K562 (cell line): ENCODE measurements around the gene SCAMP2. TPM values are rescaled to one million over a fixed set of nuclear protein-coding genes. Genes with fewer than 3 reads are reported as not detected.

ENCODE experiments used
- CBX1 ChIP-seq: sonication (generic); IDR thresholded peaks from 2 replicates; pipeline ENCODE4 v1.6.1; 2016; ENCODE audit warnings: antibody characterized with exemption, low read depth, mild to moderate bottlenecking
- ETV1 ChIP-seq: fragments of 450-650 bp; conservative IDR thresholded peaks from 2 replicates; pipeline ENCODE4 v1.6.1; 2016; ENCODE audit warnings: missing genetic modification characterization, control low read depth, low read depth, missing compliant biosample characterization
- GABPB2 ChIP-seq: fragments of 250-450 bp; sonication (Bioruptor Pico); conservative IDR thresholded peaks from 2 replicates; pipeline ENCODE4 v1.5.1; 2021; ENCODE audit warnings: mild to moderate bottlenecking
- KAT2B ChIP-seq: IDR thresholded peaks from one replicate; pipeline ENCODE4 v1.6.1; 2012; ENCODE audit warnings: low read depth, mild to moderate bottlenecking, control low read depth, inconsistent platforms, low read length, moderate library complexity
- PRPF4 ChIP-seq: fragments of 200-400 bp; formaldehyde crosslinking; IDR thresholded peaks from one replicate; pipeline ENCODE4 v1.6.1; 2017; ENCODE audit warnings: low read length, low read depth, mild to moderate bottlenecking; ENCODE audit not compliant: insufficient read depth, poor library complexity, severe bottlenecking
- PYGO2 ChIP-seq: fragments of 450-650 bp; IDR thresholded peaks from 2 replicates; pipeline ENCODE4 v1.6.1; 2016; ENCODE audit warnings: mild to moderate bottlenecking, missing genetic modification characterization, moderate library complexity, missing compliant biosample characterization
- ZBTB1 ChIP-seq: sonication (generic); formaldehyde crosslinking; IDR thresholded peaks from 2 replicates; pipeline ENCODE4 v1.8.1; 2023; ENCODE audit warnings: missing genetic modification reagents, low read depth, mild to moderate bottlenecking, borderline replicate concordance
- ZBTB17 ChIP-seq: fragments of 450-650 bp; formaldehyde crosslinking; IDR thresholded peaks from 2 replicates; pipeline ENCODE4 v1.4.0; 2020; ENCODE audit warnings: mild to moderate bottlenecking
- ZBTB43 ChIP-seq: sonication (generic); formaldehyde crosslinking; IDR thresholded peaks from 2 replicates; pipeline ENCODE4 v1.8.0; 2023; ENCODE audit warnings: mild to moderate bottlenecking, missing genetic modification reagents
- ZNF239 ChIP-seq: fragments of 250-450 bp; sonication (Bioruptor Pico); IDR thresholded peaks from 2 replicates; pipeline ENCODE4 v1.4.0; 2020; ENCODE audit warnings: mild to moderate bottlenecking
- ZNF780A ChIP-seq: fragments of 250-450 bp; sonication (Bioruptor Pico); IDR thresholded peaks from 2 replicates; pipeline ENCODE4 v1.5.0; 2021; ENCODE audit warnings: mild to moderate bottlenecking
- polyA plus RNA-seq, 8 experiments: library from polyadenylated mRNA; depleted of rRNA in 4 of 8; stranded (reverse) in 5 of 8; unstranded in 3 of 8; fragments of >200 nt; fragmentation: Nextera tagmentation in 2 of 8; fragmentation: Illumina TruSeq in 1 of 8; extraction: Ambion mirVana in 2 of 8; extraction: Trizol in 1 of 8; gene quantifications; 2 replicates each; pipeline versions ENCODE4 v1.2.1 to v1.2.3, GENCODE V29; 2011 to 2014; ENCODE audit warnings: inconsistent platforms in 1 of 8, missing spikeins in 1 of 8
- total RNA-seq, 7 experiments: library from RNA; depleted of rRNA in 6 of 7; stranded (reverse); fragments of >200 nt in 6 of 7; fragmentation: Illumina TruSeq in 2 of 7; extraction: Trizol in 2 of 7; gene quantifications; 2 replicates each; pipeline versions ENCODE4 v1.2.1 to v1.2.3, GENCODE V29; 2011 to 2021; ENCODE audit warnings: low replicate concordance in 1 of 7
- TF ChIP-seq, protein P1 (sequence below): fragments of 450-650 bp; IDR thresholded peaks from 2 replicates; pipeline ENCODE4 v1.6.1; 2016; ENCODE audit warnings: mild to moderate bottlenecking, moderate library complexity

The SCAMP2 gene
- total and polyA plus RNA-seq, 9 of the 15 experiments (the other 6 are each of a cell fraction or from before 2014, with no cell fraction given): 5.9 to 61.1 (median 20.1) TPM

- TF ChIP-seq GABPB2 (CRISPR knock-in tag) (no peak), PYGO2 (no peak), PRPF4 (no peak), ETV1 (peak; percentile 49), ZNF239 (CRISPR knock-in tag) (no peak; the same call in 1 of the 2 replicates), ZBTB17 (no peak), ZBTB1 (no peak), ZBTB43 (CRISPR knock-in tag) (no peak), CBX1 (0 out of 2 replicates have a peak, but pooled peaks have one; percentile 13), KAT2B (no peak), ZNF780A (CRISPR knock-in tag) (no peak)
- TF ChIP-seq, protein P1, sequence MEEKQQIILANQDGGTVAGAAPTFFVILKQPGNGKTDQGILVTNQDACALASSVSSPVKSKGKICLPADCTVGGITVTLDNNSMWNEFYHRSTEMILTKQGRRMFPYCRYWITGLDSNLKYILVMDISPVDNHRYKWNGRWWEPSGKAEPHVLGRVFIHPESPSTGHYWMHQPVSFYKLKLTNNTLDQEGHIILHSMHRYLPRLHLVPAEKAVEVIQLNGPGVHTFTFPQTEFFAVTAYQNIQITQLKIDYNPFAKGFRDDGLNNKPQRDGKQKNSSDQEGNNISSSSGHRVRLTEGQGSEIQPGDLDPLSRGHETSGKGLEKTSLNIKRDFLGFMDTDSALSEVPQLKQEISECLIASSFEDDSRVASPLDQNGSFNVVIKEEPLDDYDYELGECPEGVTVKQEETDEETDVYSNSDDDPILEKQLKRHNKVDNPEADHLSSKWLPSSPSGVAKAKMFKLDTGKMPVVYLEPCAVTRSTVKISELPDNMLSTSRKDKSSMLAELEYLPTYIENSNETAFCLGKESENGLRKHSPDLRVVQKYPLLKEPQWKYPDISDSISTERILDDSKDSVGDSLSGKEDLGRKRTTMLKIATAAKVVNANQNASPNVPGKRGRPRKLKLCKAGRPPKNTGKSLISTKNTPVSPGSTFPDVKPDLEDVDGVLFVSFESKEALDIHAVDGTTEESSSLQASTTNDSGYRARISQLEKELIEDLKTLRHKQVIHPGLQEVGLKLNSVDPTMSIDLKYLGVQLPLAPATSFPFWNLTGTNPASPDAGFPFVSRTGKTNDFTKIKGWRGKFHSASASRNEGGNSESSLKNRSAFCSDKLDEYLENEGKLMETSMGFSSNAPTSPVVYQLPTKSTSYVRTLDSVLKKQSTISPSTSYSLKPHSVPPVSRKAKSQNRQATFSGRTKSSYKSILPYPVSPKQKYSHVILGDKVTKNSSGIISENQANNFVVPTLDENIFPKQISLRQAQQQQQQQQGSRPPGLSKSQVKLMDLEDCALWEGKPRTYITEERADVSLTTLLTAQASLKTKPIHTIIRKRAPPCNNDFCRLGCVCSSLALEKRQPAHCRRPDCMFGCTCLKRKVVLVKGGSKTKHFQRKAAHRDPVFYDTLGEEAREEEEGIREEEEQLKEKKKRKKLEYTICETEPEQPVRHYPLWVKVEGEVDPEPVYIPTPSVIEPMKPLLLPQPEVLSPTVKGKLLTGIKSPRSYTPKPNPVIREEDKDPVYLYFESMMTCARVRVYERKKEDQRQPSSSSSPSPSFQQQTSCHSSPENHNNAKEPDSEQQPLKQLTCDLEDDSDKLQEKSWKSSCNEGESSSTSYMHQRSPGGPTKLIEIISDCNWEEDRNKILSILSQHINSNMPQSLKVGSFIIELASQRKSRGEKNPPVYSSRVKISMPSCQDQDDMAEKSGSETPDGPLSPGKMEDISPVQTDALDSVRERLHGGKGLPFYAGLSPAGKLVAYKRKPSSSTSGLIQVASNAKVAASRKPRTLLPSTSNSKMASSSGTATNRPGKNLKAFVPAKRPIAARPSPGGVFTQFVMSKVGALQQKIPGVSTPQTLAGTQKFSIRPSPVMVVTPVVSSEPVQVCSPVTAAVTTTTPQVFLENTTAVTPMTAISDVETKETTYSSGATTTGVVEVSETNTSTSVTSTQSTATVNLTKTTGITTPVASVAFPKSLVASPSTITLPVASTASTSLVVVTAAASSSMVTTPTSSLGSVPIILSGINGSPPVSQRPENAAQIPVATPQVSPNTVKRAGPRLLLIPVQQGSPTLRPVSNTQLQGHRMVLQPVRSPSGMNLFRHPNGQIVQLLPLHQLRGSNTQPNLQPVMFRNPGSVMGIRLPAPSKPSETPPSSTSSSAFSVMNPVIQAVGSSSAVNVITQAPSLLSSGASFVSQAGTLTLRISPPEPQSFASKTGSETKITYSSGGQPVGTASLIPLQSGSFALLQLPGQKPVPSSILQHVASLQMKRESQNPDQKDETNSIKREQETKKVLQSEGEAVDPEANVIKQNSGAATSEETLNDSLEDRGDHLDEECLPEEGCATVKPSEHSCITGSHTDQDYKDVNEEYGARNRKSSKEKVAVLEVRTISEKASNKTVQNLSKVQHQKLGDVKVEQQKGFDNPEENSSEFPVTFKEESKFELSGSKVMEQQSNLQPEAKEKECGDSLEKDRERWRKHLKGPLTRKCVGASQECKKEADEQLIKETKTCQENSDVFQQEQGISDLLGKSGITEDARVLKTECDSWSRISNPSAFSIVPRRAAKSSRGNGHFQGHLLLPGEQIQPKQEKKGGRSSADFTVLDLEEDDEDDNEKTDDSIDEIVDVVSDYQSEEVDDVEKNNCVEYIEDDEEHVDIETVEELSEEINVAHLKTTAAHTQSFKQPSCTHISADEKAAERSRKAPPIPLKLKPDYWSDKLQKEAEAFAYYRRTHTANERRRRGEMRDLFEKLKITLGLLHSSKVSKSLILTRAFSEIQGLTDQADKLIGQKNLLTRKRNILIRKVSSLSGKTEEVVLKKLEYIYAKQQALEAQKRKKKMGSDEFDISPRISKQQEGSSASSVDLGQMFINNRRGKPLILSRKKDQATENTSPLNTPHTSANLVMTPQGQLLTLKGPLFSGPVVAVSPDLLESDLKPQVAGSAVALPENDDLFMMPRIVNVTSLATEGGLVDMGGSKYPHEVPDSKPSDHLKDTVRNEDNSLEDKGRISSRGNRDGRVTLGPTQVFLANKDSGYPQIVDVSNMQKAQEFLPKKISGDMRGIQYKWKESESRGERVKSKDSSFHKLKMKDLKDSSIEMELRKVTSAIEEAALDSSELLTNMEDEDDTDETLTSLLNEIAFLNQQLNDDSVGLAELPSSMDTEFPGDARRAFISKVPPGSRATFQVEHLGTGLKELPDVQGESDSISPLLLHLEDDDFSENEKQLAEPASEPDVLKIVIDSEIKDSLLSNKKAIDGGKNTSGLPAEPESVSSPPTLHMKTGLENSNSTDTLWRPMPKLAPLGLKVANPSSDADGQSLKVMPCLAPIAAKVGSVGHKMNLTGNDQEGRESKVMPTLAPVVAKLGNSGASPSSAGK: peak; percentile 73
Observed at GRCh38 chr15:74889390-74889882, 16.3 kb upstream of the SCAMP2 start (continued).
